ENCODE data around the gene PDSS2. TPM values are rescaled to one million over a fixed set of nuclear protein-coding genes. Genes with fewer than 3 reads are reported as not detected.
A peak's percentile ranks its signal among the peaks of the same experiment; 100 is the strongest.
"Not testable (repeated sequence)": the region's sequence is repeated elsewhere in the genome, so short reads cannot be mapped to it uniquely, and the experiment has no call there.

Gene PDSS2
- total RNA-seq, 2 donors from 2014 or later = 22.5 to 29.4 TPM

- intact Hi-C loops (cut with DNase I, micrococcal nuclease) = no loop called here
- ATAC-seq (no peak), DNase-seq (no peak)
These were observed 338.1 kb downstream of the PDSS2 start for GRCh38 chr6:107121266-107121665.

GRCh38 chr6:107120404-107120803, 339.0 kb downstream of the PDSS2 start:
- intact Hi-C loops (cut with DNase I, micrococcal nuclease) = no loop called here
- DNase-seq = no peak
- no peak for ATAC-seq

GRCh38 chr6:107118976-107119375, 340.4 kb downstream of the PDSS2 start:
- ATAC-seq (no peak), DNase-seq (no peak)
- intact Hi-C loops (cut with DNase I, micrococcal nuclease) = no loop called here

GRCh38 chr6:107118540-107118939, 340.8 kb downstream of the PDSS2 start:
- DNase-seq; intact Hi-C loops (cut with DNase I, micrococcal nuclease); ATAC-seq: not testable (repeated sequence)

GRCh38 chr6:107116931-107117330, 342.4 kb downstream of the PDSS2 start:
- intact Hi-C loops (cut with DNase I, micrococcal nuclease) = no loop called here
- no peak for DNase-seq
- no peak for ATAC-seq

- intact Hi-C loops (cut with DNase I, micrococcal nuclease) = no loop called here
- DNase-seq (peak; percentile 71), ATAC-seq (peak; percentile 63)
These were observed 343.0 kb downstream of the PDSS2 start for GRCh38 chr6:107116328-107116892.

- ATAC-seq = peak; percentile 53
- intact Hi-C loops (cut with DNase I, micrococcal nuclease) = no loop called here
- peak; percentile 42 to 70 for DNase-seq
These were observed 343.6 kb downstream of the PDSS2 start for GRCh38 chr6:107115695-107116327.

GRCh38 chr6:107114926-107115694, 344.3 kb downstream of the PDSS2 start, which contains the start of gene BEND3:
Gene BEND3, minus strand, starts transcription at chr6:107115515. Its CDS starts 16,230 bp downstream, at chr6:107099285.
- intact Hi-C loops (cut with DNase I, micrococcal nuclease) = no loop called here
- peak; percentile 36 for ATAC-seq
- peak; percentile 38 to 57 for DNase-seq

GRCh38 chr6:107114213-107114925, 345.0 kb downstream of the PDSS2 start:
- intact Hi-C loops (cut with DNase I, micrococcal nuclease) = no loop called here
- DNase-seq = peak; percentile 79 to 89
- ATAC-seq = peak; percentile 83

GRCh38 chr6:107110200-107110599, 349.2 kb downstream of the PDSS2 start:
- no peak for DNase-seq
- intact Hi-C loops (cut with DNase I, micrococcal nuclease) = no loop called here
- ATAC-seq = no peak

- intact Hi-C loops (cut with DNase I, micrococcal nuclease) = no loop called here
- no peak for DNase-seq
- ATAC-seq = no peak
These were observed 351.0 kb downstream of the PDSS2 start for GRCh38 chr6:107108201-107108890.

GRCh38 chr6:107107791-107108190, 351.6 kb downstream of the PDSS2 start:
- intact Hi-C loops (cut with DNase I, micrococcal nuclease) = no loop called here
- DNase-seq = no peak
- ATAC-seq = no peak

- DNase-seq (no peak), ATAC-seq (no peak)
- intact Hi-C loops (cut with DNase I, micrococcal nuclease) = no loop called here
These were observed 353.2 kb downstream of the PDSS2 start for GRCh38 chr6:107106165-107106564.

- DNase-seq (no peak), ATAC-seq (peak; percentile 23)
- intact Hi-C loops (cut with DNase I, micrococcal nuclease) = no loop called here
These were observed 353.8 kb downstream of the PDSS2 start for GRCh38 chr6:107105511-107106116.

- no peak for ATAC-seq
These were observed 356.3 kb downstream of the PDSS2 start for GRCh38 chr6:107103082-107103481.

More at GRCh38 chr6:107103082-107103481, 356.3 kb downstream of the PDSS2 start:
- intact Hi-C loops (cut with DNase I, micrococcal nuclease) = no loop called here
- DNase-seq = no peak
